GM20431 (cell line): ENCODE data around the gene COL10A1.

ENCODE experiments used
- in situ Hi-C: fragments of 300-500 bp; cut with MseI, MboI; formaldehyde crosslinking; loops from one replicate; pipeline ENCODE4 v1.15.0; 2020; ENCODE audit warnings: low sequenced_read_pairs; ENCODE audit not compliant: unreplicated experiment

COL10A1 gene

GRCh38 chr6:116126032-116126431 is at the start of gene COL10A1:
Gene COL10A1 (minus strand): TSS chr6:116126132. CDS start chr6:116125492, 640 bp downstream.
- in situ Hi-C loops, result no loop called here

- in situ Hi-C loops, result no loop called here
These were observed 49.4 kb upstream of the COL10A1 start for GRCh38 chr6:116175344-116175743.

GRCh38 chr6:116173928-116174327 is 48.0 kb upstream of the COL10A1 start:
- in situ Hi-C loops, result no loop called here

- in situ Hi-C loops, result no loop called here
These were observed 44.6 kb upstream of the COL10A1 start for GRCh38 chr6:116170358-116171057.

- in situ Hi-C loops, result no loop called here
These were observed 43.9 kb upstream of the COL10A1 start for GRCh38 chr6:116169880-116170279.

- in situ Hi-C loops, result no loop called here
These were observed 42.2 kb upstream of the COL10A1 start for GRCh38 chr6:116168148-116168547.

- in situ Hi-C loops, result no loop called here
These were observed 40.4 kb upstream of the COL10A1 start for GRCh38 chr6:116166369-116166768.

- in situ Hi-C loops, result no loop called here
These were observed 39.7 kb upstream of the COL10A1 start for GRCh38 chr6:116165596-116165995.

GRCh38 chr6:116159782-116160524 is 34.0 kb upstream of the COL10A1 start:
- in situ Hi-C loops, result no loop called here

GRCh38 chr6:116158641-116159040 is 32.7 kb upstream of the COL10A1 start:
- in situ Hi-C loops, result no loop called here

GRCh38 chr6:116157391-116157790 is 31.5 kb upstream of the COL10A1 start:
- in situ Hi-C loops, result no loop called here

GRCh38 chr6:116156405-116157326 is 30.7 kb upstream of the COL10A1 start:
- in situ Hi-C loops, result no loop called here

GRCh38 chr6:116154887-116155286 is 29.0 kb upstream of the COL10A1 start:
- in situ Hi-C loops, result no loop called here

- in situ Hi-C loops, result no loop called here
These were observed 26.7 kb upstream of the COL10A1 start for GRCh38 chr6:116152620-116153019.

- in situ Hi-C loops, result no loop called here
These were observed 20.1 kb upstream of the COL10A1 start for GRCh38 chr6:116145803-116146675.

- in situ Hi-C loops, result no loop called here
These were observed 18.7 kb upstream of the COL10A1 start for GRCh38 chr6:116144605-116145004.

- in situ Hi-C loops, result no loop called here
These were observed 14.0 kb upstream of the COL10A1 start for GRCh38 chr6:116139917-116140316.

- in situ Hi-C loops, result no loop called here
These were observed 11.0 kb upstream of the COL10A1 start for GRCh38 chr6:116136933-116137340.

GRCh38 chr6:116136373-116136772 is 10.4 kb upstream of the COL10A1 start:
- in situ Hi-C loops, result no loop called here

- in situ Hi-C loops, result no loop called here
These were observed 7.5 kb upstream of the COL10A1 start for GRCh38 chr6:116133453-116133852.
